Activated naive CD4-positive, alpha-beta T cell treated with anti-CD3 and anti-CD28 coated beads, Interleukin-2, amount 10 ng/mL, durations not matched to agents 7 days and 5 days (primary cell): ENCODE results near the gene PPDPF.
A peak's percentile ranks its signal among the peaks of the same experiment; 100 is the strongest.

ENCODE experiments used
- CTCF ChIA-PET: fragments of 350-600 bp; sonication (Branson Sonifier 250); formaldehyde crosslinking; loops from one replicate; lab custom pipeline; 2021; ENCODE audit warnings: antibody characterized with exemption; lab: Charles Lee
- DNase-seq: peaks from one replicate; pipeline ENCODE4 v3.0.0-alpha.2; 2020
- H3K27ac Mint-ChIP-seq: one replicate; pipeline ENCODE4 v1.8.0; 2021; ENCODE audit warnings: mild to moderate bottlenecking, moderate library complexity, mixed read lengths
- H3K27me3 Mint-ChIP-seq: one replicate; pipeline ENCODE4 v1.8.0; 2021; ENCODE audit warnings: mild to moderate bottlenecking, mixed read lengths
- H3K36me3 Mint-ChIP-seq: one replicate; pipeline ENCODE4 v1.8.0; 2021; ENCODE audit warnings: mixed read lengths
- H3K4me1 Mint-ChIP-seq: one replicate; pipeline ENCODE4 v1.8.0; 2021; ENCODE audit warnings: mixed read lengths
- H3K4me3 Mint-ChIP-seq: one replicate; pipeline ENCODE4 v1.8.0; 2021; ENCODE audit warnings: mild to moderate bottlenecking, moderate library complexity, mixed read lengths
- H3K9me3 Mint-ChIP-seq: one replicate; pipeline ENCODE4 v1.8.0; 2021; ENCODE audit warnings: mixed read lengths

PPDPF gene

DNA sequence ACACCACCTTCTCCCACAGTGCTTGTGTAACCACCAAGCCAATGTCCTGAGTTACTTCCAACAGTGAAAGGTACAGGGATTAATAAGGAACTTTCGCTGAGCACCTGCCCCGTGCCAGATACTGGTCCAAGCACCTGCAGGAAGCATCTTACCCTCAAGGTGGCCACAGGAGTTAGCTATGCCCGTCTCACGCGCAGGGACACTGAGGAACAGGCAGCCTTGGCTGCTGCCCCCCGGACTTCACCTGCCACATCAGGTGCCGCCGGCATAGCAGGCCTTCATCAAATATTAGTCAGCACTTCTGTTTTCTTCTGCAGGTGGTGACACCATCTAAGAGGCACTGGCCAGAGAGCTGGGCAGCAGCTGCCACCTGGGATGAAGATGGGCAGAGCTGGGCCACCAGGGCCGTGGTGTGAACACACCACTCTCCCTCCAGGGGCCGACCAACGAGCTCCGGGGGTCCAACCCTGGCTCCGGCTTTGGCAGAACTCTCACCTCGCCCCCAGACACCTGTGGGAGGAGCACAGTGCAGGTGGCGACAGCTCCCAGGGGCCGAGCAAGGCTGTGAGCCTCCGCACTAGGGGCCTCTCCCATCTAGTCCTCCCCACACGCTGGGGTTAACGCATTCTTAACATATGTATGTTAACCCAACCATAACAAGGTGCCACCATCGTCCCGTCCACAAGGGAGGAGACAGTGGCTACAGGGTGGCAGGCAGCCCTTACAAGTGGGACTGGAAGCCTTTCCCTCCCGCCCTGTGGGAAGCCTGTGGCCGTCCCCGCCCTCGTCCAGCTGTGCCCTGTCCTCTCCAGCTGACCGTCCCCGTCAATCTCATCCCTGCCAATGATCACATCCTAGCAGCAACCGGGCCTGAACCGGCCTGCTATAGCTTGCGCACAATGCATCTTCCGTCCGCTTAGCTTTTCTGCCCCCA lies 2.9 kb upstream of the PPDPF start:
- peak overlapping the region; percentile 51 for H3K4me3 Mint-ChIP-seq
- H3K9me3 Mint-ChIP-seq = peaks cover 13% of the 10 kb centered on the region
- CTCF ChIA-PET = interaction anchor here (1.0 kb wide), 1 partner anchor 21 kb away, joined by 5 read pairs; no protein-coding TSS in a partner anchor
- H3K36me3 Mint-ChIP-seq = peaks cover 7% of the 10 kb centered on the region
- H3K27ac Mint-ChIP-seq = no peak overlapping the region
- DNase-seq = peak; percentile 11
- H3K27me3 Mint-ChIP-seq = peaks cover 51% of the 10 kb centered on the region
- H3K4me1 Mint-ChIP-seq = peaks cover 15% of the 10 kb centered on the region

- Mint-ChIP-seq H3K27ac (no peak overlapping the region), H3K4me3 (peak overlapping the region; percentile 51), H3K27me3 (peaks cover 46% of the 10 kb centered on the region), H3K36me3 (peaks cover 15% of the 10 kb centered on the region), H3K4me1 (peaks cover 16% of the 10 kb centered on the region), H3K9me3 (peaks cover 14% of the 10 kb centered on the region)
- CTCF ChIA-PET = interaction anchor here (1.0 kb wide), 1 partner anchor 22 kb away, joined by 5 read pairs; no protein-coding TSS in a partner anchor
- DNase-seq = peak; percentile 12
These were observed 2.2 kb upstream of the PPDPF start for GRCh38 chr20:63518351-63518861.

DNA sequence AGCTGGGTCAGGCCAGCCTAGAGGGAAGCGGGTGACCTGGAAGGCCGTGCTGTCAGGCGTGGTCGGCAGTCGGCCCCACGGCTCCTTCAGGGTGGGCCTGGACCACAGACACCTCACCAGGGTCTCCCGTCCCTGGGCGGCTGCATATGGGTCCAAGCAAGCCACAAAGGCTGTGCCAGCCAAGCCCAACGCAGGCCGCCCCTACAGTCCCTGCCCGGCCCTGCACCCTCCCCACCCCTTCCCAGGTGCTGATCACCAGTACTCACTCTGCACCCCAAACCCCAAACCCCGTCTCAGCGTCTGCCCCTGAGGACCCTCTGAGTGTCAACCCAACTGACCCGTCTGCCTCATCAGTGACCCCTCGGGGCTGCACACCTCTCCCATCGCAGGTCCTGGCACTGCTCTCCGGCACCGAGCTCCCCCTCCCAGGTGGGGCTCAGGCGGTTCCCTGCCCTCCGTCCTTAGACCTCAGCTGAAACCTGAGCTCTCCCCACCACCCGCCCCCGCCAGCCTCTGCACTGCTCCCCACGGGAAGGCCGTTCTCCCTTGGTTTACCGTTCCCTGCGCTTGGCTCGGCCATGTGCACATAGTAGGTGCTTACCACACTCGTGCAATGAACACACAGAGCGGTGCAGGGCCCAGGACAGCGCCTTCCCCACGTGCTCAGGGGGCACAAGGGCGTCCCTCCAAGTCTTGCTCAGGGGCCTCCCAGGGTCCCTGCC lies 1.5 kb upstream of the PPDPF start:
- peak overlapping the region; percentile 76 for H3K27ac Mint-ChIP-seq
- CTCF ChIA-PET = interaction anchor here (1.3 kb wide), 1 partner anchor 23 kb away, joined by 4 read pairs; no protein-coding TSS in a partner anchor
- H3K4me1 Mint-ChIP-seq = peaks cover 19% of the 10 kb centered on the region

DNA sequence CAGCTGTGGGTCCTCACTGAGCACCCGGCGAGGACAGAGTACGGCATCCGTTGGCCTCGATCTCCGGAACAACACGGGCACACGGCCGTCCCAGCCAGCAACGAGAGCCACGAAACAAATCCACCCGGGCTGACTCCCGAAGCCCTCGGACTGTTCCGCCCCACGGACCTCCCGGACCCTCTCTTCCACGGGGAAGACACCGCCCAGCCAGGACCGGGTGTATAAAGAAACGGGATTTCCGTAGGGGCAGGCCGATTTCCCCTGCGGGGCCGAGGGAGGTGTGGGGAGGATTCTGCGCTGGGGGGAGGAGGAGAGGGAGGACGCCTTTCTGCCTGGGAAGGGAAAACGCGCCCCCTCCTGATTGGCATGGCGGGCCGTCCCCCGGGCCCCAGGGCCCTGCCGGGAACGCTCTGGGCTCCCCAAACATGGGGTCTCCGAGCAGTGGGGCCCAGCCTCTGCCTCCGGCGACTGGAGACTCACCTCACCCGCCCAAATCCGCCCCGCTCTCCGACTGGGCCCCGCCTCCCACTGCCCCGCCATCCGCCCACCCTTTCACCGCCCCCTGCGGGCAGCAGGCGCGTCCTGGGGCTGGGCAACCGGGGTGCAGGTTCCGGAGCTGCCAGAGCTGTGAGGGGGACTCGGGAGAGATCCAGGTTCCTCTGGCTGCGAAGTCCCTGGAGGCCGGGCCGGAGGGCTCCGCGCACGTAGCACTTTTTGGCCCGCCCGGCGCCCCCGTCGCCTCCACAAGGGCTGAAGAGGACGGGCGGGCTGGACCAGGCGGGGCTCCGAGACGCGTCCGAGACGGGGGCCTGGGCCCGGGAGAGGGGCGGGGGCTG lies 679 bp upstream of the PPDPF start:
- H3K4me3 Mint-ChIP-seq = peak overlapping the region; percentile 71
- H3K36me3 Mint-ChIP-seq = peaks cover 23% of the 10 kb centered on the region
- peak; percentile 84 for DNase-seq
- H3K4me1 Mint-ChIP-seq = peaks cover 22% of the 10 kb centered on the region
- H3K27ac Mint-ChIP-seq = peak overlapping the region; percentile 76
- peaks cover 42% of the 10 kb centered on the region for H3K27me3 Mint-ChIP-seq
- CTCF ChIA-PET = interaction anchor here (0.9 to 1.6 kb wide), 3 partner anchors 23 to 78 kb away, joined by 3 to 5 read pairs (median 4); no protein-coding TSS in a partner anchor
- peaks cover 14% of the 10 kb centered on the region for H3K9me3 Mint-ChIP-seq

More for the DNA sequence above, 1.5 kb upstream of the PPDPF start:
- DNase-seq = peak; percentile 22
- Mint-ChIP-seq H3K4me3 (peak overlapping the region; percentile 71), H3K9me3 (peaks cover 17% of the 10 kb centered on the region), H3K27me3 (peaks cover 48% of the 10 kb centered on the region), H3K36me3 (peaks cover 20% of the 10 kb centered on the region)

GRCh38 chr20:63520934-63521601 lies 503 bp downstream of the PPDPF start:
- peaks cover 22% of the 10 kb centered on the region for H3K4me1 Mint-ChIP-seq
- H3K4me3 Mint-ChIP-seq = peak overlapping the region; percentile 79
- H3K36me3 Mint-ChIP-seq = peaks cover 25% of the 10 kb centered on the region
- peaks cover 6% of the 10 kb centered on the region for H3K9me3 Mint-ChIP-seq
- peak; percentile 82 for DNase-seq
- H3K27ac Mint-ChIP-seq = peak overlapping the region; percentile 82
- CTCF ChIA-PET = interaction anchor here (0.6 to 1.6 kb wide), 3 partner anchors 17 to 79 kb away, joined by 3 to 5 read pairs (median 3); no protein-coding TSS in a partner anchor
- H3K27me3 Mint-ChIP-seq = peaks cover 33% of the 10 kb centered on the region

GRCh38 chr20:63521602-63522001 lies 1.0 kb downstream of the PPDPF start:
- Mint-ChIP-seq H3K36me3 (peaks cover 25% of the 10 kb centered on the region), H3K4me1 (peaks cover 22% of the 10 kb centered on the region), H3K27ac (peak overlapping the region; percentile 82), H3K9me3 (peaks cover 6% of the 10 kb centered on the region), H3K27me3 (peaks cover 33% of the 10 kb centered on the region), H3K4me3 (peak overlapping the region; percentile 79)
- CTCF ChIA-PET = interaction anchor here (1.6 kb wide), 1 partner anchor 25 kb away, joined by 5 read pairs; no protein-coding TSS in a partner anchor
- DNase-seq = peak; percentile 19

DNA sequence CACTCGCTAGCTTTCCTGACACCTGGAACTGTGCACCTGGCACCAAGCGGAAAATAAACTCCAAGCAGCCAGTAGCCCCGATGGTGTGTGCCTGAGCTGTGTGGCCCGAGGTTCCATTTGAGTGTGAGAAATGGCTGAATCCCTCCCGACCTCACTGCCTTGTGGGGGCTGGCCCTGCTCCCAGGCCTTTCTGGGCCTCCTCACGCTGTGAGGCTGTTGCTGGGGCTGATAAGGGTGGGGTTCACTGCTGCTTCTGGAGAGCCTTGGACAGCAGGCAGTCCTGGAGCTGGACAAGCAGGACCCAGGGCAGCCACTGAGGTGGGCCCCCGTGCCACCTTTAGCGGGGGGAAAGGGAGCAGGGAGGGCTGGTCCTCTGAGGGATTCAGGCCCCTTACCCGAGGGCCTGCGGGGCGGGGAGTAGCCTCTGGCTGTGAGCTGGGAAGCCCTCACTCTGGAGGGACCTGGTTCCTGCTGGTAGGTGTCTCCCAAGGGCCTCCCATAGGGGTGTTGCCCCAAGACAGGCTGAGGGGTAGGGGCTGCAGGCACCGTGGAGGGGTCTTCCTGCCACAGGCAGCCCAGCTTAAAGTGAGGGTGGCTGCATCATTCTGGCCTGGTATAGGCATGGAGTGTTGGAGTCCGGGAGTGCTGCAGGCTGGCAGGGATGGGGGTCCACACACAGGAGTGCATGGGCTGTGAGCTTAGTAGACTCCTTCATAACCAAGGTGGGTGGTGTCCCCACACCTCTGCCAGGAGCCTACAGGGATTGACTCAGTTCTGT lies 1.7 kb downstream of the PPDPF start:
- peak overlapping the region; percentile 56 for H3K4me3 Mint-ChIP-seq
- peaks cover 25% of the 10 kb centered on the region for H3K36me3 Mint-ChIP-seq
- peak overlapping the region; percentile 68 for H3K27ac Mint-ChIP-seq
- peaks cover 22% of the 10 kb centered on the region for H3K4me1 Mint-ChIP-seq
- CTCF ChIA-PET = interaction anchor here (1.3 to 1.6 kb wide), 2 partner anchors 15 to 26 kb away, joined by 3 to 5 read pairs; no protein-coding TSS in a partner anchor
- peak; percentile 20 for DNase-seq
- peaks cover 32% of the 10 kb centered on the region for H3K27me3 Mint-ChIP-seq
- H3K9me3 Mint-ChIP-seq = peaks cover 6% of the 10 kb centered on the region

- Mint-ChIP-seq H3K4me3 (peak overlapping the region; percentile 15), H3K27ac (peak overlapping the region; percentile 7), H3K9me3 (peaks cover 6% of the 10 kb centered on the region), H3K36me3 (peaks cover 25% of the 10 kb centered on the region), H3K4me1 (peaks cover 23% of the 10 kb centered on the region), H3K27me3 (peaks cover 25% of the 10 kb centered on the region)
- CTCF ChIA-PET = interaction anchor here (1.3 kb wide), 1 partner anchor 14 kb away, joined by 3 read pairs; no protein-coding TSS in a partner anchor
- DNase-seq = peak; percentile 19
These were observed 2.5 kb downstream of the PPDPF start for GRCh38 chr20:63522981-63523611.

DNA sequence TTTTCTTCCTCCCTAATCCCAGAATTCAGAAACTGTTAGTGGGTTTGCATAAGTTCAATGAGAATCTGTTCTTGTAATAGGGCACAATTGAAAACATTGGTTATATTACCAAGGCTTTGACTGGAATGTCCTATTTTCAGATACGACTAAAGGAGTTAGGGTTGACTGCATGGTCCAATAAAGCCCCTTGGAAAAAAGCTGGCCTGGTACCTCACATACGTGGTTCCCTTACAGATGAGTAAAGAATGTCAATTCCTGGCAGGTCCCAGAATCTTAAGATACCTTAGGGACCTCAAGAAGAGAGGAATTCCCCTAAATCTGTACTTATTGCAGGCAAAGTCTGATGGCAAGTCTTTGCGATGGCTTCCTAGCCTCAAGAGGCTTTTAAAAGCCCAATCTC lies 4.6 kb downstream of the PPDPF start:
- Mint-ChIP-seq H3K27ac (no peak overlapping the region), H3K27me3 (peaks cover 22% of the 10 kb centered on the region), H3K36me3 (peaks cover 25% of the 10 kb centered on the region), H3K4me1 (peaks cover 18% of the 10 kb centered on the region), H3K4me3 (no peak overlapping the region), H3K9me3 (peaks cover 6% of the 10 kb centered on the region)
- no peak for DNase-seq
- CTCF ChIA-PET = no interaction called here

DNA sequence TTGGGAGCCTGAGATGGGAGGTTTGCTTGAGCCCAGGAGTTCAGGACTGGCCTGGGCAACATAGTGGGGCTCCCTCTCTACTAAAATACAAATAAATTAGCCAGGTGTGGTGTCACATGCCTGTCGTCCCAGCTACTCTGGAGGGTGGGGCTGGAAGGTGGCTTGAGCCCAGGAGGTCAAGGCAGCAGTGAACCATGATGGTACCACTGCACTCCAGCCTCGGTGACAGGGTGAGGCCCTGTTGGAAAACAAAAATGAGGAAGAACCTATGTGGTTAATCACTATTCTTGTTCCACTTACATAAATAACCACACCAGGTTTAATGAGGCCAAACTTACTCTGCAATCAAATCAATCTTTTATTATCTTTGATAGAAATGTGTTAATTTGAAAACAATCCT lies 5.4 kb downstream of the PPDPF start:
- peaks cover 22% of the 10 kb centered on the region for H3K27me3 Mint-ChIP-seq
- peak; percentile 12 for DNase-seq
- H3K27ac Mint-ChIP-seq = no peak overlapping the region
- H3K4me3 Mint-ChIP-seq = no peak overlapping the region
- CTCF ChIA-PET = no interaction called here
- H3K9me3 Mint-ChIP-seq = peaks cover 6% of the 10 kb centered on the region
- peaks cover 18% of the 10 kb centered on the region for H3K4me1 Mint-ChIP-seq
- peaks cover 25% of the 10 kb centered on the region for H3K36me3 Mint-ChIP-seq

DNA sequence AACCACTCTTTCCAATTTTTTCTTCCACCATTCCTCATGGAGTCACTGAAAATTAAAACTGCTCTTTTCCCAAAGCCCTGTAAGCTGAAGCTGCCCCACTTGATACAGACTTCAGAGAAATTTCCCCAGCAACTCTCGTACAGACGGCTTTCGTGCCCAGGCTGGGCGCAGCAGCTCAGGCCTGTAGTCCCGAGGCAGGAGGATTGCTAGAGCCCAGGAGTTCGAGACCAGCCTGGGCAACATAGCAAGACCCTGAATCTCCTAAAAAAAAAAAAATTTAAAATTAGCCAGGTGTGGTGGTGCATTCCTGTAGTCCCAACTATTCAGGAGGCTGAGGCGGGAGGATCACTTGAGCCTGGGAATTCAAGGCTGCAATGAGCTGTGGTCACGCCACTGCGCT lies 6.6 kb downstream of the PPDPF start:
- CTCF ChIA-PET = interaction anchor here (1.3 kb wide), 1 partner anchor 10 kb away, joined by 4 read pairs; the partner anchor contains the start of gene PTK6
- H3K36me3 Mint-ChIP-seq = peaks cover 21% of the 10 kb centered on the region
- H3K27me3 Mint-ChIP-seq = peaks cover 26% of the 10 kb centered on the region
- DNase-seq = peak; percentile 8
- H3K27ac Mint-ChIP-seq = no peak overlapping the region
- H3K4me3 Mint-ChIP-seq = no peak overlapping the region
- peaks cover 15% of the 10 kb centered on the region for H3K4me1 Mint-ChIP-seq
- peaks cover 6% of the 10 kb centered on the region for H3K9me3 Mint-ChIP-seq
